ENCODE measurements around the gene ADRA2C.

Gene ADRA2C

GRCh38 chr4:3765271-3766035 is 732 bp upstream of the ADRA2C start:
- H2AFZ ChIP-seq (ENCODE audit: low read length): no peak overlapping the region
- H3K4me1 ChIP-seq (ENCODE audit: insufficient read depth, low read length, poor library complexity, severe bottlenecking): no peaks in the 10 kb centered on the region
- H3K9me3 ChIP-seq (ENCODE audit: insufficient read depth, low read depth, low read length): peaks cover 3% of the 10 kb centered on the region; the same call in 1 of the 2 replicates
- no peaks in the 10 kb centered on the region for H3K9me2 ChIP-seq (replicated peaks; ENCODE audit: low read depth, low read length)
- TF ChIP-seq EZH2phosphoT487 (IDR thresholded peaks at IDR 0.05; ENCODE audit: borderline replicate concordance): no peak
- TF ChIP-seq CTCF (conservative IDR thresholded peaks at IDR 0.05; ENCODE audit: low read length): no peak
- no peak overlapping the region for H3K4me2 ChIP-seq (ENCODE audit: low read depth, low read length, poor library complexity, severe bottlenecking)
- no peaks in the 10 kb centered on the region for H3K27me3 ChIP-seq (ENCODE audit: insufficient read depth, low read length, poor library complexity, severe bottlenecking)
- no peaks in the 10 kb centered on the region for H3K36me3 ChIP-seq (ENCODE audit: insufficient read depth, low read length)
- no peak overlapping the region for H3K9ac ChIP-seq (ENCODE audit: low read depth, low read length, poor library complexity, severe bottlenecking)
- H3K4me3 ChIP-seq (ENCODE audit: low read length, poor library complexity, severe bottlenecking): no peak overlapping the region
- no peaks in the 10 kb centered on the region for H3K79me2 ChIP-seq (ENCODE audit: insufficient read depth, low read length)
- no peaks in the 10 kb centered on the region for H4K20me1 ChIP-seq (ENCODE audit: insufficient read depth, low read length, poor library complexity, severe bottlenecking)
- no peaks in the 10 kb centered on the region for H3F3A ChIP-seq (ENCODE audit: low read depth)

GRCh38 chr4:3766785-3767569 is 792 bp downstream of the ADRA2C start:
- H3K4me3 ChIP-seq (ENCODE audit: low read length, poor library complexity, severe bottlenecking): no peak overlapping the region

More at GRCh38 chr4:3766785-3767569, 792 bp downstream of the ADRA2C start:
- Histone ChIP-seq H3K36me3 (ENCODE audit: insufficient read depth, low read length) (no peaks in the 10 kb centered on the region), H3K9me2 (replicated peaks; ENCODE audit: low read depth, low read length) (no peaks in the 10 kb centered on the region), H3K9ac (ENCODE audit: low read depth, low read length, poor library complexity, severe bottlenecking) (no peak overlapping the region), H3F3A (ENCODE audit: low read depth) (no peaks in the 10 kb centered on the region), H4K20me1 (ENCODE audit: insufficient read depth, low read length, poor library complexity, severe bottlenecking) (no peaks in the 10 kb centered on the region), H3K9me3 (ENCODE audit: insufficient read depth, low read depth, low read length) (no peaks in the 10 kb centered on the region), H3K4me1 (ENCODE audit: insufficient read depth, low read length, poor library complexity, severe bottlenecking) (no peaks in the 10 kb centered on the region), H3K27me3 (ENCODE audit: insufficient read depth, low read length, poor library complexity, severe bottlenecking) (no peaks in the 10 kb centered on the region), H2AFZ (ENCODE audit: low read length) (no peak overlapping the region), H3K79me2 (ENCODE audit: insufficient read depth, low read length) (no peaks in the 10 kb centered on the region), H3K4me2 (ENCODE audit: low read depth, low read length, poor library complexity, severe bottlenecking) (no peak overlapping the region)
- TF ChIP-seq CTCF (conservative IDR thresholded peaks at IDR 0.05; ENCODE audit: low read length) (no peak), EZH2phosphoT487 (IDR thresholded peaks at IDR 0.05; ENCODE audit: borderline replicate concordance) (no peak)

Measured in Loucy (cell line).